Loucy (cell line): Measurements from ENCODE around the gene FGR.

Experiments used
- H2AFZ ChIP-seq: fragments of 200-600 bp; sonication (generic); 2 replicates; pipeline ENCODE4 v1.6.0; 2016; ENCODE audit warnings: antibody characterized with exemption, mild to moderate bottlenecking, low read length, moderate library complexity
- H3F3A ChIP-seq: fragments of 200-600 bp; 2 replicates; pipeline ENCODE4 v1.6.0; 2016; ENCODE audit warnings: antibody characterized with exemption, low read depth, mild to moderate bottlenecking
- H3K27me3 ChIP-seq: fragments of 200-600 bp; sonication (generic); 2 replicates; pipeline ENCODE4 v1.6.1; 2014; ENCODE audit warnings: low read length, mild to moderate bottlenecking; ENCODE audit not compliant: insufficient read depth, poor library complexity, severe bottlenecking
- H3K36me3 ChIP-seq: fragments of 200-600 bp; sonication (generic); 2 replicates; pipeline ENCODE4 v1.6.1; 2016; ENCODE audit warnings: low read length; ENCODE audit not compliant: insufficient read depth
- H3K4me1 ChIP-seq: fragments of 200-600 bp; sonication (generic); 2 replicates; pipeline ENCODE4 v1.5.1; 2014; ENCODE audit warnings: low read length, mild to moderate bottlenecking; ENCODE audit not compliant: insufficient read depth, poor library complexity, severe bottlenecking
- H3K4me2 ChIP-seq: fragments of 200-600 bp; sonication (generic); 2 replicates; pipeline ENCODE4 v1.6.0; 2014; ENCODE audit warnings: antibody characterized with exemption, low read length, low read depth, mild to moderate bottlenecking; ENCODE audit not compliant: poor library complexity, severe bottlenecking
- H3K4me3 ChIP-seq: fragments of 200-600 bp; sonication (generic); 2 replicates; pipeline ENCODE4 v1.5.1; 2014; ENCODE audit warnings: low read length, mild to moderate bottlenecking, mixed read lengths; ENCODE audit not compliant: poor library complexity, severe bottlenecking
- H3K79me2 ChIP-seq: fragments of 200-600 bp; sonication (generic); 2 replicates; pipeline ENCODE4 v1.6.1; 2014; ENCODE audit warnings: low read length; ENCODE audit not compliant: insufficient read depth
- H3K9ac ChIP-seq: fragments of 200-600 bp; sonication (generic); 2 replicates; pipeline ENCODE4 v1.6.0; 2014; ENCODE audit warnings: mild to moderate bottlenecking, low read depth, low read length, moderate library complexity; ENCODE audit not compliant: poor library complexity, severe bottlenecking
- H3K9me2 ChIP-seq: fragments of 200-600 bp; sonication (generic); replicated peaks from 2 replicates; pipeline ENCODE4 v1.6.1; 2016; ENCODE audit warnings: low read depth, low read length, mixed read lengths
- H3K9me3 ChIP-seq: fragments of 200-600 bp; sonication (generic); 2 replicates; pipeline ENCODE4 v1.6.1; 2014; ENCODE audit warnings: mild to moderate bottlenecking, antibody characterized with exemption, low read length, low read depth; ENCODE audit not compliant: insufficient read depth
- H4K20me1 ChIP-seq: fragments of 200-600 bp; sonication (generic); 2 replicates; pipeline ENCODE4 v1.6.0; 2014; ENCODE audit warnings: antibody characterized with exemption, low read length, mild to moderate bottlenecking; ENCODE audit not compliant: insufficient read depth, poor library complexity, severe bottlenecking
- CTCF ChIP-seq: fragments of 200-600 bp; sonication (generic); conservative IDR thresholded peaks from 2 replicates; pipeline ENCODE4 v1.5.1; 2014; ENCODE audit warnings: mild to moderate bottlenecking, antibody characterized with exemption, low read length
- EZH2phosphoT487 ChIP-seq: fragments of 200-600 bp; IDR thresholded peaks from 2 replicates; pipeline ENCODE4 v1.6.1; 2018; ENCODE audit warnings: antibody characterized with exemption, mild to moderate bottlenecking, moderate library complexity, borderline replicate concordance

FGR gene

GRCh38 chr1:27605300-27605766 lies 29.7 kb downstream of the FGR start:
- Histone ChIP-seq H3K27me3 (no peaks in the 10 kb centered on the region), H3F3A (peaks cover 17% of the 10 kb centered on the region; the same call in 1 of the 2 replicates), H4K20me1 (peaks cover 25% of the 10 kb centered on the region), H3K79me2 (peaks cover 34% of the 10 kb centered on the region), H3K4me3 (no peak overlapping the region), H3K4me2 (peak overlapping the region; percentile 66), H3K9ac (peak overlapping the region; percentile 62), H3K36me3 (no peaks in the 10 kb centered on the region), H2AFZ (no peak overlapping the region), H3K9me2 (no peaks in the 10 kb centered on the region), H3K9me3 (no peaks in the 10 kb centered on the region), H3K4me1 (peaks cover 64% of the 10 kb centered on the region)
- TF ChIP-seq EZH2phosphoT487 (no peak), CTCF (no peak)

GRCh38 chr1:27604579-27605299 lies 30.2 kb downstream of the FGR start:
- Histone ChIP-seq H3K27me3 (no peaks in the 10 kb centered on the region), H3K9ac (peak overlapping the region; percentile 89), H3K4me1 (peaks cover 68% of the 10 kb centered on the region), H3K79me2 (peaks cover 40% of the 10 kb centered on the region), H4K20me1 (peaks cover 31% of the 10 kb centered on the region), H2AFZ (peak overlapping the region; percentile 88; the same call in 1 of the 2 replicates), H3K4me2 (peak overlapping the region; percentile 52), H3F3A (peaks cover 17% of the 10 kb centered on the region; the same call in 1 of the 2 replicates), H3K9me3 (no peaks in the 10 kb centered on the region), H3K4me3 (peak overlapping the region; percentile 79), H3K9me2 (no peaks in the 10 kb centered on the region), H3K36me3 (no peaks in the 10 kb centered on the region)
- TF ChIP-seq CTCF (no peak), EZH2phosphoT487 (no peak)

- TF ChIP-seq EZH2phosphoT487 = no peak
- no peak for TF ChIP-seq CTCF
- H3K4me1 ChIP-seq = peaks cover 66% of the 10 kb centered on the region
- peak within 1 kb of the TSS; percentile 89 for H3K9ac ChIP-seq
- no peaks in the 10 kb centered on the region for H3K36me3 ChIP-seq
- H3K79me2 ChIP-seq = peaks cover 48% of the 10 kb centered on the region
- H2AFZ ChIP-seq = peak within 1 kb of the TSS; percentile 88
- H3K27me3 ChIP-seq = no peaks in the 10 kb centered on the region
- peak within 1 kb of the TSS; percentile 52 for H3K4me2 ChIP-seq
- H4K20me1 ChIP-seq = peaks cover 38% of the 10 kb centered on the region
- H3K9me2 ChIP-seq = no peaks in the 10 kb centered on the region
- peak within 1 kb of the TSS; percentile 79 for H3K4me3 ChIP-seq
- H3F3A ChIP-seq = peaks cover 17% of the 10 kb centered on the region; the same call in 1 of the 2 replicates
- no peaks in the 10 kb centered on the region for H3K9me3 ChIP-seq
Observed at GRCh38 chr1:27603681-27604578, 31.1 kb downstream of the FGR start, which contains the start of gene AHDC1. TSS of gene AHDC1 (minus strand) at chr1:27604144. CDS start at chr1:27552115, 52,029 bp downstream.
